CD4-positive, alpha-beta T cell (primary cell): Measurements from ENCODE around the gene INPP5D. TPM values are rescaled to one million over a fixed set of nuclear protein-coding genes. Genes with fewer than 3 reads are reported as not detected.
A peak's percentile ranks its signal among the peaks of the same experiment; 100 is the strongest.

Experiments used
- ATAC-seq: fragments of 200-7000 bp; cut with Tn5 transposase; one replicate; pipeline ENCODE4 v1.10.0; 2022; ENCODE audit warnings: mild to moderate bottlenecking; ENCODE audit not compliant: poor library complexity
- CTCF ChIA-PET: fragments of 350-600 bp; sonication (Branson Sonifier 250); formaldehyde crosslinking; loops from one replicate; lab custom pipeline; 2021; ENCODE audit warnings: antibody characterized with exemption, inconsistent platforms; lab: Charles Lee
- POLR2A ChIA-PET: fragments of 350-600 bp; sonication (Branson Sonifier 250); formaldehyde crosslinking; loops from one replicate; lab custom pipeline; 2021; ENCODE audit warnings: antibody characterized with exemption, inconsistent platforms; lab: Charles Lee
- DNase-seq, 14 experiments: peaks; one replicate each; pipeline ENCODE4 v3.0.0-alpha.2; 2013 to 2020; ENCODE audit warnings: mixed read lengths in 2 of 14
- H3K27ac ChIP-seq, 2 donors: one replicate each; pipeline versions ENCODE4 v1.5.1 to v1.7.0; 2013; ENCODE audit warnings: low read length in 2 of 2, low read depth in 1 of 2, mild to moderate bottlenecking in 1 of 2
- H3K27me3 ChIP-seq, 2 experiments: 1 replicate in 1 of 2; 2 replicates in 1 of 2; pipeline versions ENCODE4 v1.6.1 to v1.7.0; 2013; ENCODE audit warnings: low read length in 2 of 2, control low read depth in 1 of 2, mild to moderate bottlenecking in 1 of 2, moderate library complexity in 1 of 2; ENCODE audit not compliant: insufficient read depth in 2 of 2, control insufficient read depth in 1 of 2
- H3K36me3 ChIP-seq: one replicate; pipeline ENCODE4 v1.6.1; 2013; ENCODE audit warnings: low read length, control low read depth; ENCODE audit not compliant: insufficient read depth
- H3K4me1 ChIP-seq: one replicate; pipeline ENCODE4 v1.6.1; 2013; ENCODE audit warnings: low read length, control low read depth; ENCODE audit not compliant: insufficient read depth
- H3K4me3 ChIP-seq: one replicate; pipeline ENCODE4 v1.5.1; 2013; ENCODE audit warnings: mild to moderate bottlenecking, low read length, moderate library complexity
- H3K9me3 ChIP-seq, 2 experiments: 1 replicate in 1 of 2; 2 replicates in 1 of 2; pipeline versions ENCODE4 v1.6.1 to v1.7.0; 2013; ENCODE audit warnings: low read length in 2 of 2, mild to moderate bottlenecking in 2 of 2, control low read depth in 1 of 2, moderate library complexity in 1 of 2; ENCODE audit not compliant: control insufficient read depth in 1 of 2, insufficient read depth in 1 of 2
- H3K27ac Mint-ChIP-seq: one replicate; pipeline ENCODE4 v1.8.0; 2020; ENCODE audit warnings: mixed read lengths
- H3K27me3 Mint-ChIP-seq: one replicate; pipeline ENCODE4 v1.8.0; 2021; ENCODE audit warnings: mixed read lengths
- H3K36me3 Mint-ChIP-seq: one replicate; pipeline ENCODE4 v1.8.0; 2021; ENCODE audit warnings: low read depth, mixed read lengths
- H3K4me1 Mint-ChIP-seq: one replicate; pipeline ENCODE4 v1.8.0; 2021; ENCODE audit warnings: low read depth, mixed read lengths
- H3K4me3 Mint-ChIP-seq: one replicate; pipeline ENCODE4 v1.8.0; 2020; ENCODE audit warnings: mild to moderate bottlenecking, mixed read lengths
- H3K9me3 Mint-ChIP-seq: one replicate; pipeline ENCODE4 v1.8.0; 2020; ENCODE audit warnings: mixed read lengths
- intact Hi-C, 2 experiments: fragments of 100-400 bp; cut with DNase I in 1 of 2; cut with micrococcal nuclease in 1 of 2; formaldehyde crosslinking; loops; one replicate each; pipeline versions ENCODE4 v1.15.1 to v1.9.0; 2023 to 2025; cut with DNase I, micrococcal nuclease
- total RNA-seq, 174 experiments: library from RNA in 2 of 174; stranded (reverse) in 2 of 174; gene quantifications; one replicate each; pipeline ENCODE4 v1.2.3 and lab custom pipeline; 2021 to 2026
- TF ChIP-seq, protein P1 (sequence below): fragments of 200-600 bp; IDR thresholded peaks from one replicate; pipeline ENCODE4 v1.8.0; 2022; ENCODE audit warnings: antibody characterized with exemption, mild to moderate bottlenecking

Gene INPP5D
- total RNA-seq, 2 experiments from 2014 or later = 141 to 154 TPM

DNA sequence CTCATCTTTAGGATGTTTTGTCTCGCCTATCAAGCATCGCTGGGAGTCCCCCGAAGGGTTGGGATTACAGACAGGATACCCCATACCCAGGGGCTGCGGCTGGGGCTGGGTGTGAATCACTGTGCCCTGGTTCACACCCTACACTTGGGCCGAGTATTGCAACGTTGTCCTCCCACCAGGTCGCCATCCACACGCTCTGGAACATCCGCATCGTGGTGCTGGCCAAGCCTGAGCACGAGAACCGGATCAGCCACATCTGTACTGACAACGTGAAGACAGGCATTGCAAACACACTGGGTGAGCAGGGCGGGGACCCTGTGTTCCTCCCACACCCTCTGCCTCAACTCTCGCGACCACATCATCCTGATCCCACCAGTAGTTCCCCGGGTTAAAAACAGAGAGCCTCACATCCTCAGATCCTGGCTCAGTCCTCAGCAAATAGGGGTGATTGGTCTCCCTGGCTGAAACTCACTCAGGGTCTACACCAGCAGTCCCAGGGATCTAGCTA, 104.0 kb downstream of the INPP5D start:
- Mint-ChIP-seq H3K9me3 (no peaks in the 10 kb centered on the region), H3K36me3 (peaks cover 51% of the 10 kb centered on the region), H3K27me3 (no peaks in the 10 kb centered on the region), H3K4me3 (no peak overlapping the region), H3K4me1 (no peaks in the 10 kb centered on the region), H3K27ac (peak overlapping the region; percentile 61)
- CTCF ChIA-PET = no interaction called here
- TF ChIP-seq, protein P1, sequence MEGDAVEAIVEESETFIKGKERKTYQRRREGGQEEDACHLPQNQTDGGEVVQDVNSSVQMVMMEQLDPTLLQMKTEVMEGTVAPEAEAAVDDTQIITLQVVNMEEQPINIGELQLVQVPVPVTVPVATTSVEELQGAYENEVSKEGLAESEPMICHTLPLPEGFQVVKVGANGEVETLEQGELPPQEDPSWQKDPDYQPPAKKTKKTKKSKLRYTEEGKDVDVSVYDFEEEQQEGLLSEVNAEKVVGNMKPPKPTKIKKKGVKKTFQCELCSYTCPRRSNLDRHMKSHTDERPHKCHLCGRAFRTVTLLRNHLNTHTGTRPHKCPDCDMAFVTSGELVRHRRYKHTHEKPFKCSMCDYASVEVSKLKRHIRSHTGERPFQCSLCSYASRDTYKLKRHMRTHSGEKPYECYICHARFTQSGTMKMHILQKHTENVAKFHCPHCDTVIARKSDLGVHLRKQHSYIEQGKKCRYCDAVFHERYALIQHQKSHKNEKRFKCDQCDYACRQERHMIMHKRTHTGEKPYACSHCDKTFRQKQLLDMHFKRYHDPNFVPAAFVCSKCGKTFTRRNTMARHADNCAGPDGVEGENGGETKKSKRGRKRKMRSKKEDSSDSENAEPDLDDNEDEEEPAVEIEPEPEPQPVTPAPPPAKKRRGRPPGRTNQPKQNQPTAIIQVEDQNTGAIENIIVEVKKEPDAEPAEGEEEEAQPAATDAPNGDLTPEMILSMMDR = no peak
- Histone ChIP-seq H3K27me3 (no peaks in the 10 kb centered on the region), H3K4me3 (no peak overlapping the region), H3K36me3 (peaks cover 91% of the 10 kb centered on the region), H3K4me1 (peaks cover 33% of the 10 kb centered on the region), H3K9me3 (no peaks in the 10 kb centered on the region), H3K27ac (peak overlapping the region in 1 of 2 donors; percentile 7)
- POLR2A ChIA-PET = no interaction called here
- intact Hi-C loops = no loop called here
- ATAC-seq (no peak), DNase-seq (no peak)

DNA sequence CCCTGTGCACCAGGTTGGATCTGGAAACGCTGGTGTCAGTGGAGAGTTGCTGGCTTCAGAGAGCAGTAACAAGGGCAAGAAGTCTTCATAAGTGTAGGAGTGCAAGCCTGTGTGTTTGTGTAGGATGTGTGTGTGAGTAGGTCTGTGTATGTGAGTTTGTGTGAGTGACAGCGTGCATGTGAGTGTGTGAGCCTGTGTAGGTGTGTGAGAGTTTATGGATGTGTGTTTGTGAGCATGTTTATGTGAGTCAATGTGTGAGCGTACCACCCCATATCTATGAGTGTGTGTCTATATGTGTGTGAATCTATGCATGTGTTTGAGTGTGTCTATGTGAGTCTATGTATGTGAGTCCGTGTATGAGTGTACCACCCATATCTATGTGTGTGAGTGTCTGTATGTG, 104.8 kb downstream of the INPP5D start:
- no peaks in the 10 kb centered on the region for H3K27me3 Mint-ChIP-seq
- H3K4me3 Mint-ChIP-seq = no peak overlapping the region
- H3K9me3 Mint-ChIP-seq = no peaks in the 10 kb centered on the region
- TF ChIP-seq, protein P1 = no peak
- no peak for ATAC-seq
- Histone ChIP-seq H3K27me3 (no peaks in the 10 kb centered on the region), H3K4me3 (no peak overlapping the region), H3K9me3 (no peaks in the 10 kb centered on the region), H3K4me1 (peaks cover 33% of the 10 kb centered on the region), H3K27ac (no peak overlapping the region), H3K36me3 (peaks cover 92% of the 10 kb centered on the region)
- intact Hi-C loops = no loop called here
- H3K27ac Mint-ChIP-seq = no peak overlapping the region
- ChIA-PET CTCF (no interaction called here), POLR2A (no interaction called here)
- no peak for DNase-seq
- peaks cover 51% of the 10 kb centered on the region for H3K36me3 Mint-ChIP-seq
- H3K4me1 Mint-ChIP-seq = no peaks in the 10 kb centered on the region

DNA sequence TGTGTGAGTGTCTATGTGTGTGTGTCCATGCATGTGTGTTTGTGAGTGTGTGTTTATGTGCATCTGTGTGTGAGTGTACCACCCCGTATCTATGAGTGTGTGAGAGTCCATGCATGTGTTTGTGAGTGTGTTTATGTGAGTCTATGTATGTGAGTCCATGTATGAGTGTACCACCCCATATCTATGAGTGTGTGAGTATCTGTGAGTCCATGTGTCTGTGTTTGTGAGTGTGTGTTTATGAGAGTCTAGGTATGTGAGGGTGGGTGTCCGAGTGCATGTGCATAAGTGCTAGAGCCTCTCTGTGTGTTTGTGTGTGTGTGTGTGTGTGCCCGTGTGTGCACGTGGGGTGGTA, 105.4 kb downstream of the INPP5D start:
- H3K4me1 ChIP-seq = peaks cover 33% of the 10 kb centered on the region
- Mint-ChIP-seq H3K36me3 (peaks cover 51% of the 10 kb centered on the region), H3K27me3 (no peaks in the 10 kb centered on the region), H3K9me3 (no peaks in the 10 kb centered on the region), H3K4me1 (no peaks in the 10 kb centered on the region), H3K4me3 (no peak overlapping the region), H3K27ac (no peak overlapping the region)
- no peak for ATAC-seq
- no peaks in the 10 kb centered on the region for H3K9me3 ChIP-seq
- intact Hi-C loops = no loop called here
- H3K27me3 ChIP-seq = no peaks in the 10 kb centered on the region
- TF ChIP-seq, protein P1 = no peak
- no peak for DNase-seq
- H3K36me3 ChIP-seq = peaks cover 92% of the 10 kb centered on the region
- CTCF ChIA-PET = no interaction called here
- POLR2A ChIA-PET = no interaction called here
- no peak overlapping the region for H3K4me3 ChIP-seq
- H3K27ac ChIP-seq = peak overlapping the region in 1 of 2 donors; percentile 52
